Measurements from ENCODE around the gene TTC9B. TPM values are rescaled to one million over a fixed set of nuclear protein-coding genes. Genes with fewer than 3 reads are reported as not detected.

TTC9B gene
- total RNA-seq, 1 experiment from 2014 or later: not detected

DNA sequence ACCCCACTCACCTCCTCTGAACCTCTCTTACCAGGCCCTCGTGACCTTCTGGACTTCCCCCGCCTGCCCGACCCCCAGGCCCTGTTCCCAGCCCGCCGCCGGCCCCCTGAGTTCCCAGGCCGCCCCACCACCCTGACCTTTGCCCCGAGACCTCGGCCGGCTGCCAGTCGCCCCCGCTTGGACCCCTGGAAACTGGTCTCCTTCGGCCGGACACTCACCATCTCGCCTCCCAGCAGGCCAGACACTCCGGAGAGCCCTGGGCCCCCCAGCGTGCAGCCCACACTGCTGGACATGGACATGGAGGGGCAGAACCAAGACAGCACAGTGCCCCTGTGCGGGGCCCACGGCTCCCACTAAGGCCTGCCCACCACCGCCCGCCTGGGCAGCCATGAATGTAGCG, 3.2 kb downstream of the TTC9B start:
- H3K36me3 Mint-ChIP-seq: peaks cover 4% of the 10 kb centered on the region
- H3K27me3 Mint-ChIP-seq (ENCODE audit: low read depth): peaks cover 33% of the 10 kb centered on the region
- H3K4me1 Mint-ChIP-seq: peaks cover 17% of the 10 kb centered on the region
- POLR2A ChIA-PET: no interaction called here
- H3K27ac Mint-ChIP-seq: no peak overlapping the region
- H3K4me3 Mint-ChIP-seq: no peak overlapping the region
- CTCF ChIA-PET: no interaction called here
- TF ChIP-seq FOXP4 (CRISPR knock-in tag; IDR thresholded peaks at IDR 0.05): no peak
- no peaks in the 10 kb centered on the region for H3K9me3 Mint-ChIP-seq
- ATAC-seq (no peak), DNase-seq (ENCODE audit: low spot score) (no peak)

DNA sequence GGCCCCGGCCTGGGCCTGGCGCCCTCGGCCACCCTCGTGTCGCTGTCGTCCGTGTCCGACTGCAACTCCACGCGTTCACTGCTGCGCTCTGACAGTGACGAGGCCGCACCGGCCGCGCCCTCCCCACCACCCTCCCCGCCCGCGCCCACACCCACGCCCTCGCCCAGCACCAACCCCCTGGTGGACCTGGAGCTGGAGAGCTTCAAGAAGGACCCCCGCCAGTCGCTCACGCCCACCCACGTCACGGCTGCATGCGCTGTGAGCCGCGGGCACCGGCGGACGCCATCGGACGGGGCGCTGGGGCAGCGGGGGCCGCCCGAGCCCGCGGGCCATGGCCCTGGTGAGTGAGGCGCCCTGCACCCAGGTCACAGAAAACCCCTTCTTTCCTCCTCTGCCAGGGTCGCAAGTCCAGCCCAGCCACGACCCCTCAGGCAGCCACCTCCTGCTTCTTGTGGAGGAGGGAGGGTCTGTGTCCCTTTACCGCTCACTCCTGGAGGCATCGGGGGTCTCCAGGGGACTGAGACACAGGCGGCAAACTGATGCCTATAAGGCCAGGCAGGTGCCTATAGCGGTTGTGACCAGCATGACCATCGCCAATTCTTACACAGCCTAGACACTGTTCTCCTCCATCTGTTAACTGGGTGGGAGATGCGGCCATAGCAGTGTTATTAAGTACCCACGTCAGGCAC, 4.2 kb downstream of the TTC9B start:
- H3K36me3 Mint-ChIP-seq: peaks cover 6% of the 10 kb centered on the region
- no peak overlapping the region for H3K27ac Mint-ChIP-seq
- CTCF ChIA-PET: no interaction called here
- ATAC-seq (no peak), DNase-seq (ENCODE audit: low spot score) (no peak)
- H3K9me3 Mint-ChIP-seq: no peaks in the 10 kb centered on the region
- peaks cover 17% of the 10 kb centered on the region for H3K4me1 Mint-ChIP-seq
- POLR2A ChIA-PET: no interaction called here
- peaks cover 24% of the 10 kb centered on the region for H3K27me3 Mint-ChIP-seq (ENCODE audit: low read depth)
- no peak overlapping the region for H3K4me3 Mint-ChIP-seq
- TF ChIP-seq, protein P1, sequence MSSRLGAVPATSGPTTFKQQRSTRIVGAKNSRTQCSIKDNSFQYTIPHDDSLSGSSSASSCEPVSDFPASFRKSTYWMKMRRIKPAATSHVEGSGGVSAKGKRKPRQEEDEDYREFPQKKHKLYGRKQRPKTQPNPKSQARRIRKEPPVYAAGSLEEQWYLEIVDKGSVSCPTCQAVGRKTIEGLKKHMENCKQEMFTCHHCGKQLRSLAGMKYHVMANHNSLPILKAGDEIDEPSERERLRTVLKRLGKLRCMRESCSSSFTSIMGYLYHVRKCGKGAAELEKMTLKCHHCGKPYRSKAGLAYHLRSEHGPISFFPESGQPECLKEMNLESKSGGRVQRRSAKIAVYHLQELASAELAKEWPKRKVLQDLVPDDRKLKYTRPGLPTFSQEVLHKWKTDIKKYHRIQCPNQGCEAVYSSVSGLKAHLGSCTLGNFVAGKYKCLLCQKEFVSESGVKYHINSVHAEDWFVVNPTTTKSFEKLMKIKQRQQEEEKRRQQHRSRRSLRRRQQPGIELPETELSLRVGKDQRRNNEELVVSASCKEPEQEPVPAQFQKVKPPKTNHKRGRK (CRISPR knock-in tag; IDR thresholded peaks at IDR 0.05; ENCODE audit: borderline replicate concordance): no peak
- TF ChIP-seq TCF7 (CRISPR knock-in tag; IDR thresholded peaks at IDR 0.05; ENCODE audit: low read depth) (no peak), GABPB1 (CRISPR knock-in tag; IDR thresholded peaks at IDR 0.05) (no peak), ZMAT4 (CRISPR knock-in tag; IDR thresholded peaks at IDR 0.05) (no peak), ZBTB21 (CRISPR knock-in tag; IDR thresholded peaks at IDR 0.05; ENCODE audit: borderline replicate concordance) (no peak), ETV6 (CRISPR knock-in tag; IDR thresholded peaks at IDR 0.05) (no peak), FOXJ3 (CRISPR knock-in tag; IDR thresholded peaks at IDR 0.05; ENCODE audit: borderline replicate concordance) (no peak), ZNF232 (CRISPR knock-in tag; IDR thresholded peaks at IDR 0.05) (no peak)
- TF ChIP-seq, protein P2, sequence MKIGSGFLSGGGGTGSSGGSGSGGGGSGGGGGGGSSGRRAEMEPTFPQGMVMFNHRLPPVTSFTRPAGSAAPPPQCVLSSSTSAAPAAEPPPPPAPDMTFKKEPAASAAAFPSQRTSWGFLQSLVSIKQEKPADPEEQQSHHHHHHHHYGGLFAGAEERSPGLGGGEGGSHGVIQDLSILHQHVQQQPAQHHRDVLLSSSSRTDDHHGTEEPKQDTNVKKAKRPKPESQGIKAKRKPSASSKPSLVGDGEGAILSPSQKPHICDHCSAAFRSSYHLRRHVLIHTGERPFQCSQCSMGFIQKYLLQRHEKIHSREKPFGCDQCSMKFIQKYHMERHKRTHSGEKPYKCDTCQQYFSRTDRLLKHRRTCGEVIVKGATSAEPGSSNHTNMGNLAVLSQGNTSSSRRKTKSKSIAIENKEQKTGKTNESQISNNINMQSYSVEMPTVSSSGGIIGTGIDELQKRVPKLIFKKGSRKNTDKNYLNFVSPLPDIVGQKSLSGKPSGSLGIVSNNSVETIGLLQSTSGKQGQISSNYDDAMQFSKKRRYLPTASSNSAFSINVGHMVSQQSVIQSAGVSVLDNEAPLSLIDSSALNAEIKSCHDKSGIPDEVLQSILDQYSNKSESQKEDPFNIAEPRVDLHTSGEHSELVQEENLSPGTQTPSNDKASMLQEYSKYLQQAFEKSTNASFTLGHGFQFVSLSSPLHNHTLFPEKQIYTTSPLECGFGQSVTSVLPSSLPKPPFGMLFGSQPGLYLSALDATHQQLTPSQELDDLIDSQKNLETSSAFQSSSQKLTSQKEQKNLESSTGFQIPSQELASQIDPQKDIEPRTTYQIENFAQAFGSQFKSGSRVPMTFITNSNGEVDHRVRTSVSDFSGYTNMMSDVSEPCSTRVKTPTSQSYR (CRISPR knock-in tag; IDR thresholded peaks at IDR 0.05): no peak
- TF ChIP-seq, protein P3, sequence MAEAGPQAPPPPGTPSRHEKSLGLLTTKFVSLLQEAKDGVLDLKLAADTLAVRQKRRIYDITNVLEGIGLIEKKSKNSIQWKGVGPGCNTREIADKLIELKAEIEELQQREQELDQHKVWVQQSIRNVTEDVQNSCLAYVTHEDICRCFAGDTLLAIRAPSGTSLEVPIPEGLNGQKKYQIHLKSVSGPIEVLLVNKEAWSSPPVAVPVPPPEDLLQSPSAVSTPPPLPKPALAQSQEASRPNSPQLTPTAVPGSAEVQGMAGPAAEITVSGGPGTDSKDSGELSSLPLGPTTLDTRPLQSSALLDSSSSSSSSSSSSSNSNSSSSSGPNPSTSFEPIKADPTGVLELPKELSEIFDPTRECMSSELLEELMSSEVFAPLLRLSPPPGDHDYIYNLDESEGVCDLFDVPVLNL (CRISPR knock-in tag; IDR thresholded peaks at IDR 0.05; ENCODE audit: borderline replicate concordance, low read depth): no peak

DNA sequence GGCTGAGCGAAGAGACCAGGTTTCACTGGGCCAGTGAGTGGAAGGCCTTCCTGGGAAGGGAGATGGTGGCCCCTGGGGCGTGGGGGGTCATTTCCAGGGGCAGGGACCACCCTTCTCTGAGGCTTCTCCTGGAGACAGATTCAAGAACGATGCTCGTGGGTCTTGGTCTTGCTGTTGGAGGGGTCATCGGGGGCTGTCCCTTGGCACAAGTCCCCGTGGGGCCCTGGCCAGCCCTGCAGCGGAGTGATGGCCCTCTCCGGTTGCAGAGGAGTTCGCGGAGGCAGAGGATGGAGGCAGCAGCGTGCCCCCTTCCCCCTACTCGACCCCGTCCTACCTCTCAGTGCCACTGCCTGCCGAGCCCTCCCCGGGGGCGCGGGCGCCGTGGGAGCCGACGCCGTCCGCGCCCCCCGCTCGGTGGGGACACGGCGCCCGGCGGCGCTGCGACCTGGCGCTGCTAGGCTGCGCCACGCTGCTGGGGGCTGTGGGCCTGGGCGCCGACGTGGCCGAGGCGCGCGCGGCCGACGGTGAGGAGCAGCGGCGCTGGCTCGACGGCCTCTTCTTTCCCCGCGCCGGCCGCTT, 4.8 kb downstream of the TTC9B start:
- no peak overlapping the region for H3K27ac Mint-ChIP-seq
- ChIA-PET CTCF (no interaction called here), POLR2A (no interaction called here)
- H3K4me1 Mint-ChIP-seq: peaks cover 17% of the 10 kb centered on the region
- H3K27me3 Mint-ChIP-seq (ENCODE audit: low read depth): peaks cover 19% of the 10 kb centered on the region
- no peaks in the 10 kb centered on the region for H3K9me3 Mint-ChIP-seq
- H3K36me3 Mint-ChIP-seq: peaks cover 7% of the 10 kb centered on the region
- ATAC-seq: no peak
- H3K4me3 Mint-ChIP-seq: no peak overlapping the region
- no peak for DNase-seq (ENCODE audit: low spot score)
- no peak for TF ChIP-seq NR2C2 (CRISPR knock-in tag; IDR thresholded peaks at IDR 0.05)
- TF ChIP-seq JUN (CRISPR knock-in tag; IDR thresholded peaks at IDR 0.05): no peak
- no peak for TF ChIP-seq NFE2L1 (CRISPR knock-in tag; IDR thresholded peaks at IDR 0.05)
- TF ChIP-seq, protein P4, sequence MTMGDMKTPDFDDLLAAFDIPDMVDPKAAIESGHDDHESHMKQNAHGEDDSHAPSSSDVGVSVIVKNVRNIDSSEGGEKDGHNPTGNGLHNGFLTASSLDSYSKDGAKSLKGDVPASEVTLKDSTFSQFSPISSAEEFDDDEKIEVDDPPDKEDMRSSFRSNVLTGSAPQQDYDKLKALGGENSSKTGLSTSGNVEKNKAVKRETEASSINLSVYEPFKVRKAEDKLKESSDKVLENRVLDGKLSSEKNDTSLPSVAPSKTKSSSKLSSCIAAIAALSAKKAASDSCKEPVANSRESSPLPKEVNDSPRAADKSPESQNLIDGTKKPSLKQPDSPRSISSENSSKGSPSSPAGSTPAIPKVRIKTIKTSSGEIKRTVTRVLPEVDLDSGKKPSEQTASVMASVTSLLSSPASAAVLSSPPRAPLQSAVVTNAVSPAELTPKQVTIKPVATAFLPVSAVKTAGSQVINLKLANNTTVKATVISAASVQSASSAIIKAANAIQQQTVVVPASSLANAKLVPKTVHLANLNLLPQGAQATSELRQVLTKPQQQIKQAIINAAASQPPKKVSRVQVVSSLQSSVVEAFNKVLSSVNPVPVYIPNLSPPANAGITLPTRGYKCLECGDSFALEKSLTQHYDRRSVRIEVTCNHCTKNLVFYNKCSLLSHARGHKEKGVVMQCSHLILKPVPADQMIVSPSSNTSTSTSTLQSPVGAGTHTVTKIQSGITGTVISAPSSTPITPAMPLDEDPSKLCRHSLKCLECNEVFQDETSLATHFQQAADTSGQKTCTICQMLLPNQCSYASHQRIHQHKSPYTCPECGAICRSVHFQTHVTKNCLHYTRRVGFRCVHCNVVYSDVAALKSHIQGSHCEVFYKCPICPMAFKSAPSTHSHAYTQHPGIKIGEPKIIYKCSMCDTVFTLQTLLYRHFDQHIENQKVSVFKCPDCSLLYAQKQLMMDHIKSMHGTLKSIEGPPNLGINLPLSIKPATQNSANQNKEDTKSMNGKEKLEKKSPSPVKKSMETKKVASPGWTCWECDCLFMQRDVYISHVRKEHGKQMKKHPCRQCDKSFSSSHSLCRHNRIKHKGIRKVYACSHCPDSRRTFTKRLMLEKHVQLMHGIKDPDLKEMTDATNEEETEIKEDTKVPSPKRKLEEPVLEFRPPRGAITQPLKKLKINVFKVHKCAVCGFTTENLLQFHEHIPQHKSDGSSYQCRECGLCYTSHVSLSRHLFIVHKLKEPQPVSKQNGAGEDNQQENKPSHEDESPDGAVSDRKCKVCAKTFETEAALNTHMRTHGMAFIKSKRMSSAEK (CRISPR knock-in tag; IDR thresholded peaks at IDR 0.05; ENCODE audit: borderline replicate concordance): no peak
- TF ChIP-seq, protein P1 (CRISPR knock-in tag; IDR thresholded peaks at IDR 0.05; ENCODE audit: borderline replicate concordance): no peak
- no peak for TF ChIP-seq HMGA2 (CRISPR knock-in tag; IDR thresholded peaks at IDR 0.05)
- no peak for TF ChIP-seq TP53 (CRISPR knock-in tag; IDR thresholded peaks at IDR 0.05)
